Left ventricle myocardium inferior (tissue), 1 donor: ENCODE results near the gene PLCD1. TPM values are rescaled to one million over a fixed set of nuclear protein-coding genes. Genes with fewer than 3 reads are reported as not detected.
"Not testable (repeated sequence)": the region's sequence is repeated elsewhere in the genome, so short reads cannot be mapped to it uniquely, and the experiment has no call there.

Experiments
- DNase-seq: peaks from one replicate; pipeline ENCODE4 v3.0.0-alpha.2; 2020
- H3K27ac ChIP-seq: fragments of 200-600 bp; replicated peaks from 2 replicates; pipeline ENCODE4 v1.8.0; 2021
- H3K27me3 ChIP-seq: fragments of 200-600 bp; 2 replicates; pipeline ENCODE4 v1.8.0; 2021; ENCODE audit warnings: low read depth
- H3K36me3 ChIP-seq: fragments of 200-600 bp; 2 replicates; pipeline ENCODE4 v1.8.0; 2021
- H3K4me1 ChIP-seq: fragments of 200-600 bp; 2 replicates; pipeline ENCODE4 v1.8.0; 2021
- H3K4me3 ChIP-seq: fragments of 200-600 bp; 2 replicates; pipeline ENCODE4 v1.8.0; 2021; ENCODE audit warnings: mild to moderate bottlenecking, moderate library complexity
- H3K9me3 ChIP-seq: fragments of 200-600 bp; replicated peaks from 2 replicates; pipeline ENCODE4 v1.8.0; 2021
- intact Hi-C: fragments of 100-400 bp; cut with micrococcal nuclease; formaldehyde crosslinking; loops from one replicate; pipeline ENCODE4 v1.11.0; 2022
- long read RNA-seq: library from polyadenylated mRNA; unstranded; transcript quantifications from one replicate; pipeline ENCODE4 v2.0.0, GENCODE V29; 2021
- total RNA-seq: library from RNA; stranded (reverse); fragmentation: NEBNext Ultra II Directional; extraction: Animal tissue kit (Norgen Biotek cat#: 25700); gene quantifications from one replicate; pipeline ENCODE4 v1.2.1, GENCODE V29; 2021
- TF ChIP-seq, protein P1 (sequence below): fragments of 200-600 bp; IDR thresholded peaks from 2 replicates; pipeline ENCODE4 v1.8.0; 2021; ENCODE audit warnings: antibody characterized with exemption, mild to moderate bottlenecking, borderline replicate concordance
- donor health status: DM: no; HTN: yes; CAD: no; lungs with severe emphysema.

PLCD1 gene
- total RNA-seq = 10.3 TPM
- long read RNA-seq, transcript PLCD1-201 (15 exons, 2,769 nt) = minor isoform, 8 of 34 reads
- long read RNA-seq, transcript PLCD1-204 (15 exons, 2,963 nt) = major isoform, 14 of 34 reads
- long read RNA-seq, partial matches to known transcripts = 6 of 34 reads
- long read RNA-seq, other reads (novel, unspliced or antisense) = 6 of 34 reads

DNA sequence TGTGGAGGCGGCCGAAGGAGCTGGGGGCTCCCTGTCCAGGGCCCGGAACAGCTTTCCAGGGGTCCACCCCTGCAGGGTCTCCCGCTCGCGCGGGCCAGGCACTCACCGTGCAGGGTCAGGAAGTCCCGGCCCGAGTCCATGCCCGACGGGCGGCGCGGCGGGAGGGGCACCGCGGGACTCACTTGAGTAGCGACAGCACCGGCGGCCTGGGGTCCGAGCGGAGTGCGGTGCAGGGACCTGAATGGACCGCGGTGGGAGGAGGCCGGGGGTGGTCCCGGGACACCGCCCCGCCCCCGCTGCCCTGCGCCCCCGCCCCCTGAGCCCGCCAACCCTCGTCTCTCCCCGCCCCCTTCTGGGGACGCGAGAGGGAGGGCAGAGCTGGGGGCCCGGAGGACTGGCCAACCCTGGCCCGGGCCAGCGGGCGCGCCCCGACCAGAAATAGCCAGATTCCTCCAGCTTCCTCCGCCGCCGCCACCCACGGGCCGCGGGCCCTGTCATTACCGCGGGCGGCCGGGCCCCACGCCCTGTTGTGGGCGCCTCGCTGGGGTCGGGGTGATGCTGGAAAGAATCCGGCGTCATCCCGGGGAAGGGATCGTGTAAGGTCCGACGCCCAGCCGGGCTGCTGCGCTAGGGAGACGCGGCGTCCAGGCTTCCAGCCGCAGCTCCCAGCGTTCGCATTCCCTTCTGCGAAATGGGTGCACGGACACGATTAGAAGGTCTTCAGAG, at the start of gene PLCD1:
PLCD1 (minus strand) TSS at position 243 of the 726 bp plus-strand sequence; CDS start at position 140, 103 bp downstream.
- no peaks in the 10 kb centered on the region for H3K27me3 ChIP-seq
- peaks cover 41% of the 10 kb centered on the region for H3K4me1 ChIP-seq
- peak within 1 kb of the TSS; percentile 88 for H3K27ac ChIP-seq
- peak; percentile 84 for DNase-seq
- no peaks in the 10 kb centered on the region for H3K36me3 ChIP-seq
- intact Hi-C loops = no loop called here
- TF ChIP-seq, protein P1, sequence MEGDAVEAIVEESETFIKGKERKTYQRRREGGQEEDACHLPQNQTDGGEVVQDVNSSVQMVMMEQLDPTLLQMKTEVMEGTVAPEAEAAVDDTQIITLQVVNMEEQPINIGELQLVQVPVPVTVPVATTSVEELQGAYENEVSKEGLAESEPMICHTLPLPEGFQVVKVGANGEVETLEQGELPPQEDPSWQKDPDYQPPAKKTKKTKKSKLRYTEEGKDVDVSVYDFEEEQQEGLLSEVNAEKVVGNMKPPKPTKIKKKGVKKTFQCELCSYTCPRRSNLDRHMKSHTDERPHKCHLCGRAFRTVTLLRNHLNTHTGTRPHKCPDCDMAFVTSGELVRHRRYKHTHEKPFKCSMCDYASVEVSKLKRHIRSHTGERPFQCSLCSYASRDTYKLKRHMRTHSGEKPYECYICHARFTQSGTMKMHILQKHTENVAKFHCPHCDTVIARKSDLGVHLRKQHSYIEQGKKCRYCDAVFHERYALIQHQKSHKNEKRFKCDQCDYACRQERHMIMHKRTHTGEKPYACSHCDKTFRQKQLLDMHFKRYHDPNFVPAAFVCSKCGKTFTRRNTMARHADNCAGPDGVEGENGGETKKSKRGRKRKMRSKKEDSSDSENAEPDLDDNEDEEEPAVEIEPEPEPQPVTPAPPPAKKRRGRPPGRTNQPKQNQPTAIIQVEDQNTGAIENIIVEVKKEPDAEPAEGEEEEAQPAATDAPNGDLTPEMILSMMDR = no peak
- no peaks in the 10 kb centered on the region for H3K9me3 ChIP-seq
- H3K4me3 ChIP-seq = peak within 1 kb of the TSS; percentile 85

DNA sequence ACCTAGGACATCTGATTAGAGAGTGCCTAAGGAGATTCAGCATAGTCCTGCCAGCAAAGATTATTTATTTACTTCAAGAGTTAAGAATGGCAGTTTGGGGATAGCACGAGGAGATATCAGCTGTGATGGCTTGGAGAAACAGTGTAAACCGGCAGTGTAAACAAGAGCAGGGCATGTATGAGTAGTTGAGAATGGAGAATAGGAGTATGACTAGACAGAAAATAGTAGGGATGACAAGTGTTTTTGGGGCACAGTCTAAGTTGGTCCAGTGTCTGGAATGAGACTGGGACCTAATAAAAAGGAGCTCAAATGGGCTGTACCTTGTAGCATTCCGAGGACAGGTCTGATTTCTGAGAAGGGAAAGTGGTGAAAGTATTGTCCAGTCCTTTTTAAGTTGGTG, 47.6 kb upstream of the PLCD1 start:
- H3K4me3 ChIP-seq, intact Hi-C loops, H3K4me1 ChIP-seq, DNase-seq, H3K27ac ChIP-seq, H3K27me3 ChIP-seq, H3K9me3 ChIP-seq, H3K36me3 ChIP-seq: not testable (repeated sequence)

DNA sequence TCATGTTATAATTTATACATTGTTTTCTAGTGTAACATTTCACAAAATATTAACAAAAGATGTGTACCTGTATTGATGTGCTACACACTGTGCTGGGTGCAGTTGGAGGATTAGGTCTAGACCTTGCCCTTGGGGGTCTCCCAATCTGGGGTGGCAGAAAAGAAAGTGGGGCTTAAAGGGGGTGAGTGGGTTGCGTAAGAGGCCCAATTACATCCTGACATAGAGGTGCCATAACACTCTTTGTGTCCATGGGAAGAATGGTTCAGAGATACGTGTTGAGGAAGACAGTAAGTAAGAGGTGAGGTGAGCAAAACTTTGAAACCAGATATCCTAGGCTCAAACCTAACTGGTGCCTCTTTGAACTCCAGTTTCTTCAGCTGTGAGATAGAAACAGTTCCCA, 40.6 kb upstream of the PLCD1 start:
- no peaks in the 10 kb centered on the region for H3K36me3 ChIP-seq

DNA sequence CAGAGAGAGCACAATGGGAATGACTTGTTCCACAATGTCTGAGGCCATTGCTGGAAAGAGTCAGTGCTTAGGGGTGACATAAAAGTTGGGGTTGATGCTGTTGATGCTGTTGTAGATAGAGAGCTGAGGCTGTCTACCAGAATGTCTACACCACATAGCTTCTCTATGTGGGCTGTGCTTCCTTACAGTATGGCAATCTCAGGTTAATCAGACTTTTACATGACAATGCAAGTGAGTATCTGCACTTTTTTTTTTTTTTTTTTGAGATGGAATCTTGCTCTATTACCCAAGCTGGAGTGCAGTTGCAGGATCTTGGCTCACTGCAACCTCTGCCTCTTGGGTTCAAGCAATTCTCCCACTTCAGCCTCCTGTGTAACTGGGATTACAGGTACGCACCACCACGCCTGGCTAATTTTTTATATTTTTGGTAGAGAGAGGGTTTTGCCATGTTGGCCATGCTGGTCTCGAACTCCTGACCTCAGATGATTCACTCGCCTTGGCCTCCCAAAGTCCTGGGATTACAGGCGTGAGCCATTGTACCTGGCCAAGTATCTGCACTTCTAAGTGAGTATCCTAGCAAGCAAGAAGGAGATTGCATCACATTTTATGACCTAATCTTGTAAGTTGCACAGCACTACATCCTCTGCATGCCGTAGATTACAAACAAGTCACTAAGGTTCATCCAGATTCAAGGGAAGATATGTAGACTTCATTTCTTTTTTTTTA, 38.2 kb upstream of the PLCD1 start:
- Histone ChIP-seq H3K27me3 (no peaks in the 10 kb centered on the region), H3K4me3 (no peak overlapping the region), H3K4me1 (no peaks in the 10 kb centered on the region), H3K9me3 (no peaks in the 10 kb centered on the region), H3K36me3 (no peaks in the 10 kb centered on the region), H3K27ac (no peak overlapping the region)
- no peak for DNase-seq
- intact Hi-C loops = no loop called here
- TF ChIP-seq, protein P1 = no peak

More for the DNA sequence above, 40.6 kb upstream of the PLCD1 start:
- Histone ChIP-seq H3K4me1 (no peaks in the 10 kb centered on the region), H3K9me3 (no peaks in the 10 kb centered on the region), H3K4me3 (no peak overlapping the region), H3K27me3 (no peaks in the 10 kb centered on the region), H3K27ac (no peak overlapping the region)
- no peak for DNase-seq
- intact Hi-C loops = no loop called here
- TF ChIP-seq, protein P1 = no peak

DNA sequence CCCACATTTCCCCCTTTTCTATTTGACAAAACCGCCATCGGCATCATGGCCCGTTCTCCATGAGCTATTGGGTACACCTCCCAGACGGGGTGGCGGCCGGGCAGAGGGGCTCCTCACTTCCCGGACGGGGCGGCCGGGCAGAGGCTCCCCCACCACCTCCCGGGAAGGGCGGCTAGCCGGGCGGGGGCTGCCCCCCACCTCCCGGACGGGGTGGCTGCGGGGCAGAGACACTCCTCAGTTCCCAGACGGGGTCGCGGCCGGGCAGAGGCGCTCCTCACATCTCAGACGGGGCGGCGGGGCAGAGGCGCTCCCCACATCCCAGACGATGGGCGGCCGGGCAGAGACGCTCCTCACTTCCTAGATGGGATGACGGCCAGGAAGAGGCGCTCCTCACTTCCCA, 35.0 kb upstream of the PLCD1 start:
- DNase-seq, intact Hi-C loops, H3K27me3 ChIP-seq, H3K4me1 ChIP-seq, H3K4me3 ChIP-seq, H3K27ac ChIP-seq, H3K9me3 ChIP-seq, H3K36me3 ChIP-seq: not testable (repeated sequence)

DNA sequence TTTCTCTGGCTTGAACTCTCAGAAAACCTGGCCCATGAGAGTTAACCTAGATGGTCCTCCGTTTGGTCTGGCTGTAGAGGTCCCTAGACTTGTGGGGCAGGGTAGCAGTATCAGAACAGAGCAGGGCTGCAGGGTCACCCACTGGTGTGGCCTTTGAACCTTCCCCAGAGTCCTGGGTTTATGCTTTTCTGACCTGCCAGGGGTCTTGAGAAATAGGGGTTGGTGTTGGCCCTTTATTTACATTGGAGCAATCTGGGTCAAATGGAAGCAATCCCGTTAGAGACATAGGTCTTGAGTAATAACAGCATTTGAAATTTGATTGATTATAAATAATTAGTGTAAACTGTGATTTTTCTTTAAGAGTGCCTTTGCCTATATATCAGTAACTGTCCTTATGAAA, 33.4 kb upstream of the PLCD1 start:
- TF ChIP-seq, protein P1 = no peak
- Histone ChIP-seq H3K27me3 (peaks cover 5% of the 10 kb centered on the region), H3K36me3 (no peaks in the 10 kb centered on the region), H3K4me3 (no peak overlapping the region), H3K4me1 (no peaks in the 10 kb centered on the region), H3K27ac (no peak overlapping the region), H3K9me3 (no peaks in the 10 kb centered on the region)
- DNase-seq = no peak
- intact Hi-C loops = no loop called here
